HepG2 (cell line): ENCODE data around the gene SNX13. TPM values are rescaled to one million over a fixed set of nuclear protein-coding genes. Genes with fewer than 3 reads are reported as not detected.

ENCODE experiments used
- ATAC-seq: fragments of 200-7000 bp; cut with Tn5 transposase; 3 replicates; pipeline ENCODE4 v1.9.1; 2020; ENCODE audit warnings: mild to moderate bottlenecking, moderate library complexity
- BruUV-seq: library from RNA; stranded (reverse); fragments of 400-500 nt; replicated peaks from 2 replicates; lab custom pipeline; 2021; lab: Mats Ljungman, UMichigan
- CTCF ChIA-PET: fragments of 300-600 bp; formaldehyde crosslinking; extraction: SDS; loops from one replicate; lab custom pipeline; 2021; ENCODE audit warnings: low total read pairs, inconsistent platforms, low intra/inter-chr PET ratio; lab: Yijun Ruan, JAX
- POLR2A ChIA-PET: fragments of 350-600 bp; sonication (Branson Sonifier 250); formaldehyde crosslinking; loops from one replicate; lab custom pipeline; 2020; ENCODE audit warnings: antibody characterized with exemption, inconsistent platforms; lab: Yijun Ruan, JAX
- DNase-seq: peaks from one replicate; pipeline ENCODE4 v3.0.0-alpha.2; 2015; ENCODE audit warnings: low spot score
- FAIRE-seq: peaks from 3 replicates; lab custom pipeline; 2011; peaks lifted over from hg19 to GRCh38; lab: Jason Lieb, UNC
- H2AFZ ChIP-seq: one replicate; pipeline ENCODE4 v1.6.1; 2011; ENCODE audit warnings: low read length, inconsistent platforms
- H3K27ac ChIP-seq: fragments of 300-600 bp; 3 replicates; pipeline ENCODE4 v1.8.0; 2011; ENCODE audit warnings: mixed run types, mild to moderate bottlenecking, mixed read lengths, low read length, inconsistent platforms; ENCODE audit not compliant: insufficient read depth; ENCODE audit errors: extremely low read length
- H3K27me3 ChIP-seq, 2 experiments: fragments of 200-600 bp in 1 of 2; 2 replicates in 1 of 2; 3 replicates in 1 of 2; pipeline versions ENCODE4 v1.6.0 to v1.8.0; 2011; ENCODE audit warnings: low read length in 2 of 2, mild to moderate bottlenecking in 2 of 2, moderate library complexity in 2 of 2, inconsistent platforms in 1 of 2; ENCODE audit not compliant: insufficient read depth in 2 of 2, control insufficient read depth in 1 of 2
- H3K36me3 ChIP-seq, 2 experiments: fragments of 200-600 bp in 1 of 2; replicated peaks in 1 of 2; 2 replicates in 1 of 2; 3 replicates in 1 of 2; pipeline versions ENCODE4 v1.5.1 to v1.8.0; 2011; ENCODE audit warnings: low read length in 2 of 2, inconsistent platforms in 1 of 2; ENCODE audit not compliant: insufficient read depth in 2 of 2, control insufficient read depth in 1 of 2
- H3K4me1 ChIP-seq: 2 replicates; pipeline ENCODE4 v1.5.1; 2012; ENCODE audit warnings: low read length, inconsistent platforms; ENCODE audit not compliant: insufficient read depth
- H3K4me2 ChIP-seq: 2 replicates; pipeline ENCODE4 v1.6.0; 2011; ENCODE audit warnings: low read depth, low read length, inconsistent platforms
- H3K4me3 ChIP-seq, 3 experiments: fragments of 200-600 bp in 1 of 3; sonication (generic), shearing (Covaris generic) in 1 of 3; replicated peaks in 1 of 3; 2 replicates each; pipeline ENCODE4 v1.5.1; 2011 to 2016; ENCODE audit warnings: low read length in 3 of 3, inconsistent platforms in 2 of 3, low read depth in 2 of 3, mild to moderate bottlenecking in 2 of 3, control low read depth in 1 of 3, mixed read lengths in 1 of 3; ENCODE audit not compliant: insufficient read depth in 1 of 3
- H3K79me2 ChIP-seq: one replicate; pipeline ENCODE4 v1.6.1; 2011; ENCODE audit warnings: low read length, inconsistent platforms; ENCODE audit not compliant: insufficient read depth
- H3K9ac ChIP-seq: 2 replicates; pipeline ENCODE4 v1.6.0; 2011; ENCODE audit warnings: mild to moderate bottlenecking, low read depth, low read length, inconsistent platforms; ENCODE audit not compliant: insufficient read depth
- H3K9me3 ChIP-seq: 2 replicates; pipeline ENCODE4 v1.5.1; 2012; ENCODE audit warnings: mild to moderate bottlenecking, low read length
- H4K20me1 ChIP-seq: 2 replicates; pipeline ENCODE4 v1.6.0; 2011; ENCODE audit warnings: inconsistent platforms, mild to moderate bottlenecking, low read length, moderate library complexity; ENCODE audit not compliant: insufficient read depth
- CC2D1A ChIP-seq: sonication (generic); formaldehyde crosslinking; IDR thresholded peaks from 2 replicates; pipeline ENCODE4 v1.8.1; 2023; ENCODE audit warnings: mild to moderate bottlenecking, missing genetic modification reagents
- KLF15 ChIP-seq: sonication (generic); formaldehyde crosslinking; IDR thresholded peaks from 2 replicates; pipeline ENCODE4 v1.8.1; 2023; ENCODE audit warnings: borderline replicate concordance, mild to moderate bottlenecking, inconsistent platforms, missing genetic modification reagents, mixed read lengths
- KLF9 ChIP-seq: IDR thresholded peaks from 2 replicates; pipeline ENCODE4 v1.6.1; 2016; ENCODE audit warnings: low read depth
- LCORL ChIP-seq, 2 experiments: fragments of 450-650 bp in 1 of 2; sonication (generic) in 1 of 2; formaldehyde crosslinking in 1 of 2; IDR thresholded peaks; 2 replicates each; pipeline versions ENCODE4 v1.5.0 to v1.6.1; 2017 to 2020; ENCODE audit warnings: antibody characterized with exemption in 1 of 2, missing genetic modification reagents in 1 of 2
- NRL ChIP-seq: sonication (generic); formaldehyde crosslinking; IDR thresholded peaks from 2 replicates; pipeline ENCODE4 v1.5.0; 2020; ENCODE audit warnings: missing genetic modification reagents, mild to moderate bottlenecking, moderate library complexity, borderline replicate concordance
- SIX1 ChIP-seq: sonication (generic); formaldehyde crosslinking; IDR thresholded peaks from 2 replicates; pipeline ENCODE4 v1.4.0; 2020; ENCODE audit warnings: missing genetic modification reagents, borderline replicate concordance
- TOE1 ChIP-seq: sonication (generic); formaldehyde crosslinking; IDR thresholded peaks from 2 replicates; pipeline ENCODE4 v1.4.0; 2020; ENCODE audit warnings: mild to moderate bottlenecking, missing genetic modification reagents
- in situ Hi-C: cut with HindIII; loops from 2 replicates; pipeline ENCODE4 v1.10.0; 2017; ENCODE audit warnings: low pct_unique_long_range_greater_than_20kb; ENCODE audit not compliant: extremely low pct_ligation_motif_present
- intact Hi-C: fragments of 100-400 bp; cut with micrococcal nuclease; formaldehyde crosslinking; loops from one replicate; pipeline ENCODE4 v1.10.0; 2022; ENCODE audit not compliant: unreplicated experiment
- polyA plus RNA-seq, 8 experiments: library from polyadenylated mRNA; depleted of rRNA in 3 of 8; stranded (reverse) in 7 of 8; unstranded in 1 of 8; fragments of >200 nt; fragmentation: Illumina TruSeq in 4 of 8; extraction: Trizol in 4 of 8; gene quantifications; 2 replicates each; pipeline versions ENCODE4 v1.2.1 to v1.2.3, GENCODE V29; 2011 to 2016; ENCODE audit warnings: low read depth in 4 of 8, missing spikeins in 1 of 8, mixed read lengths in 1 of 8; ENCODE audit not compliant: insufficient read depth in 1 of 8
- total RNA-seq, 5 experiments: library from RNA; depleted of rRNA; stranded (reverse); fragments of >200 nt; fragmentation: Illumina TruSeq; extraction: Trizol; gene quantifications; 2 replicates each; pipeline ENCODE4 v1.2.3, GENCODE V29; 2016; ENCODE audit warnings: low read depth in 1 of 5
- TF ChIP-seq, protein P1 (sequence below), 2 experiments: IDR thresholded peaks; 2 replicates each; pipeline ENCODE4 v1.6.1; 2011 to 2012; ENCODE audit warnings: low read length in 2 of 2, borderline replicate concordance in 1 of 2, low read depth in 1 of 2, mild to moderate bottlenecking in 1 of 2, moderate library complexity in 1 of 2
- TF ChIP-seq, protein P2 (sequence below): IDR thresholded peaks from 2 replicates; pipeline ENCODE4 v1.6.1; 2016; ENCODE audit warnings: low read depth, missing genetic modification reagents, missing compliant biosample characterization

SNX13 gene
- total and polyA plus RNA-seq, 2 of the 13 experiments (the other 11 are each of a cell fraction or from before 2014, with no cell fraction given), result 14.3 to 32.3 TPM

DNA sequence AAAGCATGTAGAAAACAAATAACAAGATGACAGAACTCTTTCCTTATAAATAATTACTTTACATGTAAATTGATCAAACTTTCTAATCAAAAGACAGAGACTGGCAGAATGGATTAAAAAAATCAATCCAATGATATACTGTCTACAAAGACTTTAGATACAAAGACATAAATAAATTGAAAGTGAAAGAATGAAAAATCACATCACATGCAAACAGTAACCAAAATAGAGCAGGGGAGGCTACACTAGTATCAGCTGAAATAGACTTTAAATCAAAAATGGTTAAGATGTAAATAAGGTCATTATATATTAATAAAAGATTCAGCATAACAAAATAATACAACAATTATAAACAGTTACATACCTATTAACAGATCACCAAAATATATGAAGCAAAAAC is 97.3 kb downstream of the SNX13 start:
- FAIRE-seq (no peak), ATAC-seq (no peak), DNase-seq (no peak)
- H3K9me3 ChIP-seq, result no peaks in the 10 kb centered on the region
- H3K4me3 ChIP-seq, result no peak overlapping the region
- H3K27ac ChIP-seq, result no peak overlapping the region
- no peak overlapping the region for H3K4me2 ChIP-seq
- peaks cover 0 to 28% of the 10 kb centered on the region in 2 experiments; a peak in 3 of 5 replicates for H3K36me3 ChIP-seq
- no peak overlapping the region for H3K9ac ChIP-seq
- no peak overlapping the region for H2AFZ ChIP-seq
- in situ Hi-C loops, result no loop called here
- intact Hi-C loops, result no loop called here
- ChIA-PET POLR2A (no interaction called here), CTCF (no interaction called here)
- H3K27me3 ChIP-seq, result no peaks in the 10 kb centered on the region
- no peak for TF ChIP-seq TOE1 (CRISPR knock-in tag)
- TF ChIP-seq CC2D1A, result no peak
- TF ChIP-seq LCORL (IDR thresholded peaks at IDR 0.05), result no peak
- TF ChIP-seq LCORL (CRISPR knock-in tag; IDR thresholded peaks at IDR 0.05), result no peak
- TF ChIP-seq, protein P1, sequence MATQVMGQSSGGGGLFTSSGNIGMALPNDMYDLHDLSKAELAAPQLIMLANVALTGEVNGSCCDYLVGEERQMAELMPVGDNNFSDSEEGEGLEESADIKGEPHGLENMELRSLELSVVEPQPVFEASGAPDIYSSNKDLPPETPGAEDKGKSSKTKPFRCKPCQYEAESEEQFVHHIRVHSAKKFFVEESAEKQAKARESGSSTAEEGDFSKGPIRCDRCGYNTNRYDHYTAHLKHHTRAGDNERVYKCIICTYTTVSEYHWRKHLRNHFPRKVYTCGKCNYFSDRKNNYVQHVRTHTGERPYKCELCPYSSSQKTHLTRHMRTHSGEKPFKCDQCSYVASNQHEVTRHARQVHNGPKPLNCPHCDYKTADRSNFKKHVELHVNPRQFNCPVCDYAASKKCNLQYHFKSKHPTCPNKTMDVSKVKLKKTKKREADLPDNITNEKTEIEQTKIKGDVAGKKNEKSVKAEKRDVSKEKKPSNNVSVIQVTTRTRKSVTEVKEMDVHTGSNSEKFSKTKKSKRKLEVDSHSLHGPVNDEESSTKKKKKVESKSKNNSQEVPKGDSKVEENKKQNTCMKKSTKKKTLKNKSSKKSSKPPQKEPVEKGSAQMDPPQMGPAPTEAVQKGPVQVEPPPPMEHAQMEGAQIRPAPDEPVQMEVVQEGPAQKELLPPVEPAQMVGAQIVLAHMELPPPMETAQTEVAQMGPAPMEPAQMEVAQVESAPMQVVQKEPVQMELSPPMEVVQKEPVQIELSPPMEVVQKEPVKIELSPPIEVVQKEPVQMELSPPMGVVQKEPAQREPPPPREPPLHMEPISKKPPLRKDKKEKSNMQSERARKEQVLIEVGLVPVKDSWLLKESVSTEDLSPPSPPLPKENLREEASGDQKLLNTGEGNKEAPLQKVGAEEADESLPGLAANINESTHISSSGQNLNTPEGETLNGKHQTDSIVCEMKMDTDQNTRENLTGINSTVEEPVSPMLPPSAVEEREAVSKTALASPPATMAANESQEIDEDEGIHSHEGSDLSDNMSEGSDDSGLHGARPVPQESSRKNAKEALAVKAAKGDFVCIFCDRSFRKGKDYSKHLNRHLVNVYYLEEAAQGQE (IDR thresholded peaks at IDR 0.05; ENCODE audit: borderline replicate concordance in 1 of 2, low read depth in 1 of 2, low read length in 2 of 2), result no peak
- no peak for TF ChIP-seq KLF15 (CRISPR knock-in tag)
- TF ChIP-seq KLF9, result no peak
- TF ChIP-seq NRL, result no peak
- TF ChIP-seq SIX1 (CRISPR knock-in tag), result no peak
- TF ChIP-seq, protein P2, sequence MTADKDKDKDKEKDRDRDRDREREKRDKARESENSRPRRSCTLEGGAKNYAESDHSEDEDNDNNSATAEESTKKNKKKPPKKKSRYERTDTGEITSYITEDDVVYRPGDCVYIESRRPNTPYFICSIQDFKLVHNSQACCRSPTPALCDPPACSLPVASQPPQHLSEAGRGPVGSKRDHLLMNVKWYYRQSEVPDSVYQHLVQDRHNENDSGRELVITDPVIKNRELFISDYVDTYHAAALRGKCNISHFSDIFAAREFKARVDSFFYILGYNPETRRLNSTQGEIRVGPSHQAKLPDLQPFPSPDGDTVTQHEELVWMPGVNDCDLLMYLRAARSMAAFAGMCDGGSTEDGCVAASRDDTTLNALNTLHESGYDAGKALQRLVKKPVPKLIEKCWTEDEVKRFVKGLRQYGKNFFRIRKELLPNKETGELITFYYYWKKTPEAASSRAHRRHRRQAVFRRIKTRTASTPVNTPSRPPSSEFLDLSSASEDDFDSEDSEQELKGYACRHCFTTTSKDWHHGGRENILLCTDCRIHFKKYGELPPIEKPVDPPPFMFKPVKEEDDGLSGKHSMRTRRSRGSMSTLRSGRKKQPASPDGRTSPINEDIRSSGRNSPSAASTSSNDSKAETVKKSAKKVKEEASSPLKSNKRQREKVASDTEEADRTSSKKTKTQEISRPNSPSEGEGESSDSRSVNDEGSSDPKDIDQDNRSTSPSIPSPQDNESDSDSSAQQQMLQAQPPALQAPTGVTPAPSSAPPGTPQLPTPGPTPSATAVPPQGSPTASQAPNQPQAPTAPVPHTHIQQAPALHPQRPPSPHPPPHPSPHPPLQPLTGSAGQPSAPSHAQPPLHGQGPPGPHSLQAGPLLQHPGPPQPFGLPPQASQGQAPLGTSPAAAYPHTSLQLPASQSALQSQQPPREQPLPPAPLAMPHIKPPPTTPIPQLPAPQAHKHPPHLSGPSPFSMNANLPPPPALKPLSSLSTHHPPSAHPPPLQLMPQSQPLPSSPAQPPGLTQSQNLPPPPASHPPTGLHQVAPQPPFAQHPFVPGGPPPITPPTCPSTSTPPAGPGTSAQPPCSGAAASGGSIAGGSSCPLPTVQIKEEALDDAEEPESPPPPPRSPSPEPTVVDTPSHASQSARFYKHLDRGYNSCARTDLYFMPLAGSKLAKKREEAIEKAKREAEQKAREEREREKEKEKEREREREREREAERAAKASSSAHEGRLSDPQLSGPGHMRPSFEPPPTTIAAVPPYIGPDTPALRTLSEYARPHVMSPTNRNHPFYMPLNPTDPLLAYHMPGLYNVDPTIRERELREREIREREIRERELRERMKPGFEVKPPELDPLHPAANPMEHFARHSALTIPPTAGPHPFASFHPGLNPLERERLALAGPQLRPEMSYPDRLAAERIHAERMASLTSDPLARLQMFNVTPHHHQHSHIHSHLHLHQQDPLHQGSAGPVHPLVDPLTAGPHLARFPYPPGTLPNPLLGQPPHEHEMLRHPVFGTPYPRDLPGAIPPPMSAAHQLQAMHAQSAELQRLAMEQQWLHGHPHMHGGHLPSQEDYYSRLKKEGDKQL (CRISPR knock-in tag), result no peak
- H3K79me2 ChIP-seq, result no peaks in the 10 kb centered on the region
- BruUV-seq, result no TSS peak
- no peaks in the 10 kb centered on the region for H3K4me1 ChIP-seq
- no peaks in the 10 kb centered on the region for H4K20me1 ChIP-seq
